ENCODE results near the gene SVBP.

DNA sequence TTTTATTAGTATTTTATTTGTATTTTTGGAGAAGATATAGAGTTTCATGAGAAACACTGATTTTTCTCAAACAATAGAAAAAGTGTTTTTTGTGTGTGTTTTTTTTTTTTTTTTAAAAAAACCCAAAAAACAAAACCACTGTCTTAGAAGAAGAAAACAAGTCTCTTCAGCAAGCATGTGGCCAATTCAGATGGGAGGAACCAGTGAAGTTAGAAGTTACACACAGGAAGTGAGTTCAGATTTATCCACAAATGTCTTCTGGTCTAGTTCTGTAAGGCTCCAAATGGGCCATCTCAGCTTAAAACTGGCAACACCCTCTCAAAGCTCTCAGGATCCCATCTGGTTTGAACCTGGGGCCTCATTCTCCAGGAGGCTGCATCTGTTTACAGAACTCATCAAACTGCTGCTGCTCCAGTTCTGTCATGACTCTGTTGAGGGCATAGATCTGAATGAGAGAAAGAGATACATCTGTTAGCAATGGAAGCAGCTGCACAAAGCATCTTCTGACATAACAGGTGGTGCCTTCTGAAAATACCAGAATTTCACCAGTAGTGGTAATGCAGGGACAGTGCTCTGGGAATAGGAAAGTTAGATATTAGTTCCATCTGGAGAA, 10.0 kb downstream of the SVBP start:
- TF ChIP-seq, protein P1, sequence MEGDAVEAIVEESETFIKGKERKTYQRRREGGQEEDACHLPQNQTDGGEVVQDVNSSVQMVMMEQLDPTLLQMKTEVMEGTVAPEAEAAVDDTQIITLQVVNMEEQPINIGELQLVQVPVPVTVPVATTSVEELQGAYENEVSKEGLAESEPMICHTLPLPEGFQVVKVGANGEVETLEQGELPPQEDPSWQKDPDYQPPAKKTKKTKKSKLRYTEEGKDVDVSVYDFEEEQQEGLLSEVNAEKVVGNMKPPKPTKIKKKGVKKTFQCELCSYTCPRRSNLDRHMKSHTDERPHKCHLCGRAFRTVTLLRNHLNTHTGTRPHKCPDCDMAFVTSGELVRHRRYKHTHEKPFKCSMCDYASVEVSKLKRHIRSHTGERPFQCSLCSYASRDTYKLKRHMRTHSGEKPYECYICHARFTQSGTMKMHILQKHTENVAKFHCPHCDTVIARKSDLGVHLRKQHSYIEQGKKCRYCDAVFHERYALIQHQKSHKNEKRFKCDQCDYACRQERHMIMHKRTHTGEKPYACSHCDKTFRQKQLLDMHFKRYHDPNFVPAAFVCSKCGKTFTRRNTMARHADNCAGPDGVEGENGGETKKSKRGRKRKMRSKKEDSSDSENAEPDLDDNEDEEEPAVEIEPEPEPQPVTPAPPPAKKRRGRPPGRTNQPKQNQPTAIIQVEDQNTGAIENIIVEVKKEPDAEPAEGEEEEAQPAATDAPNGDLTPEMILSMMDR (IDR thresholded peaks at IDR 0.05): no peak
- TF ChIP-seq EZH2 (IDR thresholded peaks at IDR 0.05; ENCODE audit: borderline replicate concordance, insufficient read depth, low read depth, low read length, poor library complexity, severe bottlenecking): no peak
